Mesenteric fat pad (tissue), 1 donor: ENCODE data around the gene PLK5. TPM values are rescaled to one million over a fixed set of nuclear protein-coding genes. Genes with fewer than 3 reads are reported as not detected.
"Not testable (repeated sequence)": the region's sequence is repeated elsewhere in the genome, so short reads cannot be mapped to it uniquely, and the experiment has no call there.

ENCODE experiments used
- DNase-seq: peaks from one replicate; pipeline ENCODE4 v3.0.0-alpha.2; 2020; ENCODE audit warnings: low spot score
- long read RNA-seq: library from polyadenylated mRNA; unstranded; transcript quantifications from one replicate; pipeline ENCODE4 v2.0.0, GENCODE V29; 2020
- total RNA-seq: library from RNA; stranded (reverse); fragmentation: NEBNext Ultra II Directional; extraction: Animal tissue kit (Norgen Biotek cat#: 25700); gene quantifications from one replicate; pipeline ENCODE4 v1.2.1, GENCODE V29; 2021
- donor health status: DM: yes; HTN: yes; CAD: no.

PLK5 gene
- not detected for total RNA-seq
- long read RNA-seq, result 0 reads

- DNase-seq, result no peak
Measured at GRCh38 chr19:1523412-1524286, at the start of gene PLK5. Gene PLK5 (plus strand): TSS chr19:1524077. CDS start chr19:1526997, 2,920 bp downstream.

GRCh38 chr19:1474765-1475351 lies 49.0 kb upstream of the PLK5 start:
- no peak for DNase-seq

GRCh38 chr19:1475751-1476437 lies 48.0 kb upstream of the PLK5 start:
- DNase-seq, result no peak

- DNase-seq, result not testable (repeated sequence)
Measured at GRCh38 chr19:1477056-1477455, 46.8 kb upstream of the PLK5 start.

- peak; percentile 98 for DNase-seq
Measured at GRCh38 chr19:1478934-1479707, 44.8 kb upstream of the PLK5 start, which contains the start of gene C19orf25. Gene C19orf25 (minus strand): TSS chr19:1479215. CDS start chr19:1478903, 312 bp downstream.

- no peak for DNase-seq
Measured at GRCh38 chr19:1481224-1481892, 42.5 kb upstream of the PLK5 start.

GRCh38 chr19:1481893-1482360 lies 42.0 kb upstream of the PLK5 start:
- DNase-seq, result no peak

GRCh38 chr19:1482361-1483130 lies 41.3 kb upstream of the PLK5 start:
- DNase-seq, result no peak

GRCh38 chr19:1483131-1483978 lies 40.5 kb upstream of the PLK5 start:
- DNase-seq, result no peak

- DNase-seq, result no peak
Measured at GRCh38 chr19:1483979-1484428, 39.9 kb upstream of the PLK5 start.

- no peak for DNase-seq
Measured at GRCh38 chr19:1486720-1487575, 36.9 kb upstream of the PLK5 start.

- no peak for DNase-seq
Measured at GRCh38 chr19:1487576-1488281, 36.1 kb upstream of the PLK5 start.

- no peak for DNase-seq
Measured at GRCh38 chr19:1488282-1488601, 35.6 kb upstream of the PLK5 start.

GRCh38 chr19:1489463-1490310 lies 34.2 kb upstream of the PLK5 start:
- DNase-seq, result no peak

- DNase-seq, result peak; percentile 99
Measured at GRCh38 chr19:1490311-1491113, 33.4 kb upstream of the PLK5 start, which contains the start of gene PCSK4. Gene PCSK4 (minus strand): TSS chr19:1490350. CDS start chr19:1490346, 4 bp downstream.
